Stimulated activated naive CD8-positive, alpha-beta T cell treated with anti-CD3 and anti-CD28 coated beads, Interleukin-15, Interleukin-2, amounts not matched to agents 100 ng/mL and 50 ng/mL, for 24 hours (primary cell): Measurements from ENCODE around the gene MCU.
"Not testable (repeated sequence)": the region's sequence is repeated elsewhere in the genome, so short reads cannot be mapped to it uniquely, and the experiment has no call there.

Experiments
- H3K27ac Mint-ChIP-seq: one replicate; pipeline ENCODE4 v1.8.0; 2021; ENCODE audit warnings: mild to moderate bottlenecking, mixed read lengths
- H3K27me3 Mint-ChIP-seq: one replicate; pipeline ENCODE4 v1.8.0; 2021; ENCODE audit warnings: mixed read lengths
- H3K36me3 Mint-ChIP-seq: one replicate; pipeline ENCODE4 v1.8.0; 2021; ENCODE audit warnings: low read depth, mixed read lengths
- H3K4me1 Mint-ChIP-seq: one replicate; pipeline ENCODE4 v1.8.0; 2021; ENCODE audit warnings: low read depth, mixed read lengths
- H3K4me3 Mint-ChIP-seq: one replicate; pipeline ENCODE4 v1.8.0; 2021; ENCODE audit warnings: mild to moderate bottlenecking, mixed read lengths
- H3K9me3 Mint-ChIP-seq: one replicate; pipeline ENCODE4 v1.8.0; 2021; ENCODE audit warnings: mixed read lengths

Gene MCU

DNA sequence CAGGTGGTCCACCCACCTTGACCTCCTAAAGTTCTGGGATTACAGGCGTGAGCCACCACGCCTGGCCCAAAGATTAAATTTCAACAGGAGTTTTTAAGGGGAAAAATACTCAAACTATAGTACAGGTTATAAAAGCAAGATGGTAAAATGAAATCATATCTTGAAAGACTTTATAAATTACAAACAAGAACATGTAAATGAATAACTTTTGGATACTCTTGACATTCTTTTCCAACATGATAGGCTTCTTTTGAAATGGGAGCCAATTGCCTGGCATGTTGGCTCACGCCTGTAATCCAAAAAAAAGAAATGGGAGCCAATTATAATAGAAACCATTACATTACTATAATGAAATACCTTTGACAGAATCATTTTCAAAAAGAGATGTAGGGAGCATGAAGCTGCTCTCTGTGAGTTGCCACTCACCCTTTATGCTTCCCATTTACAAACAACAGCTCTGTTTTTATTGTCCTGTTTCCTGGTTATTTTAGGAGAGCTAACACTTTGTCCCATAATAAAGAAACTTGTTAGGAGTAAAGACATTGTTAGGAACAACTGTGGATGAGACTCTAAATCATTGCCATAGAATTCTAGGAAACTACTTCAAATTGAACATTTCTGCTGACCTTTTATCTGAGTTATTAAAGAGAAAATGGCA is 24.6 kb upstream of the MCU start:
- no peak overlapping the region for H3K4me3 Mint-ChIP-seq
- peaks cover 4% of the 10 kb centered on the region for H3K27me3 Mint-ChIP-seq
- H3K4me1 Mint-ChIP-seq, result no peaks in the 10 kb centered on the region
- H3K27ac Mint-ChIP-seq, result no peak overlapping the region
- no peaks in the 10 kb centered on the region for H3K36me3 Mint-ChIP-seq
- no peaks in the 10 kb centered on the region for H3K9me3 Mint-ChIP-seq

DNA sequence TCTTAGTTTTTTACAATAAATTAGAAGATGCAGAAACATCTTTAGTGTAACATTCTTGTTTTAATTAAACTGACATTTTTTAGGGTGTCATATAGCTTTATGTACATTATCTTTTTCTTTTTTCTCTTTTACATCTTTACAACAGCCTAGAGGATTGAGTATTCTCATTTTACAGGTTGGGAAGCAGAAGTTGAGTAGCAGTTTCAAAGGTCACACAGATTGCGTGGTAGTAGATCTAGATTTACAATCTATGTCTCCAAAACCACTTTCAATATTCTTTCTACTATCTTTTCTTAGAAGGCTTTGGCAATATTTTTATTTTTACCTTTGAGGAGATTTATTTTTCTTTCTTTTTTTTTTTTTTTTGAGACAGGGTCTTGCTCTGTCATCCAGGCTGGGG is 18.7 kb upstream of the MCU start:
- H3K9me3 Mint-ChIP-seq, result no peaks in the 10 kb centered on the region
- no peak overlapping the region for H3K27ac Mint-ChIP-seq
- H3K4me3 Mint-ChIP-seq, result no peak overlapping the region
- no peaks in the 10 kb centered on the region for H3K36me3 Mint-ChIP-seq
- peaks cover 6% of the 10 kb centered on the region for H3K4me1 Mint-ChIP-seq
- H3K27me3 Mint-ChIP-seq, result peaks cover 1% of the 10 kb centered on the region

DNA sequence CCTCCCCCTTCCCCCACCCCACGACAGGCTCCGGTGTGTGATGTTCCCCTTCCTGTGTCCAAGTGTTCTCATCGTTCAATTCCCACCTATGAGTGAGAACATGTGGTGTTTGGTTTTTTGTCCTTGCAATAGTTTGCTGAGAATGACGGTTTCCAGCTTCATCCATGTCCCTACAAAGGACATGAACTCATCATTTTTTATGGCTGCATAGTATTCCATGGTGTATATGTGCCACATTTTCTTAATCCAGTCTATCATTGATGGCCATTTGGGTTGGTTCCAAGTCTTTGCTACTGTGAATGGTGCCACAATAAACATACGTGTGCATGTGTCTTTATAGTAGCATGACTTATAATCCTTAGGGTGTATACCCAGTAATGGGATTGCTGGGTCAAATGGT is 17.8 kb upstream of the MCU start:
- H3K4me3 Mint-ChIP-seq, H3K4me1 Mint-ChIP-seq, H3K36me3 Mint-ChIP-seq, H3K27ac Mint-ChIP-seq, H3K9me3 Mint-ChIP-seq, H3K27me3 Mint-ChIP-seq: not testable (repeated sequence)

DNA sequence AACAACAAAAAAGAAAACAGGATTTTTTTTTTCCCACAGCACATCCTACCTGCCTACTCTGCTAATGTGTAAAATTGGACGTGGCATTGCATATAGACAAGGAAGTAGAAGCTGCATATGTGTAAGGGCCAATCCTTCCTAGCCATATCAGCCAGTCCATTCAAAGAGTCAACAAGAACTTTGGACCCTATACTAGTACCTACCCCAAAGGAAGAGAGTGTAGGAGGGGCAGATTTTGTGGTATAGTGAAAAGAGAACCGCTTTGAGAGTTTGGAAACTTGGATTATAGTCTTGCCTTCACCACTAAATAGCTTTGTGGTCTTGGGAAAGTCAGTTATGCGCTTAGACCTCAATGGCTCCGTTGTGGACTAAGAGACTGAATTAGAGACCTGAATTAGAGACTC is 12.1 kb upstream of the MCU start:
- no peaks in the 10 kb centered on the region for H3K36me3 Mint-ChIP-seq
- H3K27me3 Mint-ChIP-seq, result no peaks in the 10 kb centered on the region
- H3K9me3 Mint-ChIP-seq, result no peaks in the 10 kb centered on the region
- H3K4me1 Mint-ChIP-seq, result peaks cover 6% of the 10 kb centered on the region
- H3K27ac Mint-ChIP-seq, result no peak overlapping the region
- H3K4me3 Mint-ChIP-seq, result no peak overlapping the region

DNA sequence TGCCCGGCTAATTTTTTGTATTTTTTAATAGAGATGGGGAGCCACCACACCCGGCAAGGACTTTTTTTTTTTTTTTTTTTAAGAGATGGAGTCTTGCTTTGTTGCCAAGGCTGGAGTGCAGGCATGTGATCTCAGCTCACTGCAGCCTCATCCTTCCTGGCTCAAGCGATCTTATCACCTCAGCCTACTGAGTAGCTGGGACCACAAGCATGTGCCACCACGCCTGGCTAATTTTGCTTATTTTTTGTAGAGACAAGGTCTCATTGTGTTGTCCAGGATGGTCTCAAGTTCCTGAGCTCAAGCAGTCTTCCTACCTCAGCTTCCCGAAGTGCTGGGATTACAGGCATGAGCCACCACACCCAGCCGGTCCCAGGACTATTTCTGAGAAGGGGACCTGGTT is 9.3 kb upstream of the MCU start:
- H3K4me3 Mint-ChIP-seq, result no peak overlapping the region
- H3K27ac Mint-ChIP-seq, result no peak overlapping the region
- no peaks in the 10 kb centered on the region for H3K36me3 Mint-ChIP-seq
- H3K4me1 Mint-ChIP-seq, result no peaks in the 10 kb centered on the region
- no peaks in the 10 kb centered on the region for H3K27me3 Mint-ChIP-seq
- H3K9me3 Mint-ChIP-seq, result no peaks in the 10 kb centered on the region

DNA sequence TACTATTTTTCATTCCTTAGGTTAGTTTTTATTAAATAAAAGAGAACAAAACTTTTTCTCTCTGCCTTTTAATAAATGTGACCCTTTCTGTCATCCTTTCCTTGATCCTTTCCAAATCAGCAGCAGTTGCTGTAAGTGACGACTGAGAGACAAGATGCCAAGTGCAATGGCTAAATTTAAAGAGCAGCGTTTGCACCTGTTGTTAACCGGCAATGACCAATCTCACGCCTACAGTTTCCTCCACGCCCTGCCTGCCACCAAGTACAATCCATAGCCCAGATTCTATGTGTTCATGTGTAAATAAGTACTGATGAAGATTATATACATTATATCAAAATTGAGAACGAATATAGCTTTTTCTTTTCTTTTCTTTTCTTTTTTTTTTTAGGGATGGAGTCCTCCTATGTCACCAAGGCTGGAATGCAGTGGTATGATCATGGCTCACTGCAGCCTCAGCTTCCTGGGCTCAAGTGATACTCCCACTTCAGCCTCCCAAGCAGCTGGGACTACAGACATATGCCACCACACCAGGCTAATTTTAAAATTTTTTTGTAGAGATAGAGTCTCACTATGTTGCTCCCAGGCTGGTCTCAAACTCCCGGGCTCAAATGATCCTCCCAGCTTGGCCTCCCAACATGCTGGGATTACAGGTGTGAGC is 6.5 kb upstream of the MCU start:
- Mint-ChIP-seq H3K27me3 (no peaks in the 10 kb centered on the region), H3K36me3 (no peaks in the 10 kb centered on the region), H3K4me3 (no peak overlapping the region), H3K9me3 (no peaks in the 10 kb centered on the region), H3K4me1 (peaks cover 5% of the 10 kb centered on the region), H3K27ac (no peak overlapping the region)

DNA sequence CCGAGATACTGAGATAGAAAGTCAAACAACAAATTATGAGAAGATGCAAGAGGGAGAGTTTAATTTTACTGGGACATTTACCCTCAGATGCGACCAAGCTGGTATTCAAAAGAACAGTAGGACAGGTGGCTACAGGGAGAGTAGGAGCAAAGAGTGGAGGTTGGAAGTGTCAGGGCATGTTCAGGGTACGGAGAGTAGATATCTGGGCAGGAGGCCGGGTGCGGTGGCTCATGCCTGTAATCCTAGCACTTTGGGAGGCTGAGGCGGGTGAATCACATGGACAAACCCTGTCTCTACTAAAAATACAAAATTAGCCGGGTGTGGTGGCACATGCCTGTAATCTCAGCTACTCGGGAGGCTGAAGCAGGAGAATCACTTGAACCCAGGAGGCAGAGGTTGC is 5.5 kb upstream of the MCU start:
- H3K4me1 Mint-ChIP-seq, H3K4me3 Mint-ChIP-seq, H3K27me3 Mint-ChIP-seq, H3K9me3 Mint-ChIP-seq, H3K36me3 Mint-ChIP-seq, H3K27ac Mint-ChIP-seq: not testable (repeated sequence)

DNA sequence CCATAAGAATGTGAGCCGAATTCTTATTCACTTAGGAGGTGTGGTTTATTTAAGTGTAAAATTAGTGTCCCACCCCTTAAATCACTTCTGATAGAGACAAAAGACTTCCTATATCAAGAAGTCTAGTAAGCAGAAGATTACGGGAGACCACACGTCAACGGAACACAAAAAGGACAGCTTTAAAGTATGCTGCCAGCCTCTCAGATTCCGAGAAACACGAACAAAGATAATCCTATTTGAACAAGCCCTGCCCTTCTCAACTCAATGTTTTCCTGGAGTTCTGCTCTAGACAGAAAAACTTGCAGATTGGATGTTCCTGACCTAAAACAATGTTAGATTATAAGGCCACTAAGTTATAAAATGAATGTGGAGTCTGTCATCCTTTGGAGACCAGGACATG is 4.9 kb upstream of the MCU start:
- Mint-ChIP-seq H3K27me3 (no peaks in the 10 kb centered on the region), H3K4me1 (peaks cover 12% of the 10 kb centered on the region), H3K27ac (no peak overlapping the region), H3K36me3 (no peaks in the 10 kb centered on the region), H3K4me3 (no peak overlapping the region), H3K9me3 (no peaks in the 10 kb centered on the region)

DNA sequence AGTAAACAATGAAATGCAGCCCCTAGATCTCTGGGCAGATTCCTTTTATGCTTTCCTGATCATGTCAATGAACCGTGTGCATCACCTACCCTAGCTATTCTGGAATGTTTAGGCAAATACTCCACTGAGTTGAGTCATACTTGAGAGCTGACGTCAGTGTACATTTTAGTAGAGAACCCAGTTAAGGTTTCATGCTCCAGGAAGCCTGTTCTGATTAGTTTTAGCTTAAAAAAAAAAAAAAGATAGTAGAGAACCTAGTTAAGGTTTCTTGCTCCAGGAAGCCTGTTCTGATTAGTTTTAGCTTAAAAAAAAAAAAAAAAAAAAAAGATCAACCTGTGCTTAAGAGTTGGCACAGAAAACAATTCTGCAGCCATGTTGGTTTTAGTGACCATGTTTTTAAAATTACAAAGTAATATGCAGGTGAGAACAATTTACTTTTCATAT is 3.7 kb upstream of the MCU start:
- Mint-ChIP-seq H3K36me3 (no peaks in the 10 kb centered on the region), H3K27ac (no peak overlapping the region), H3K4me3 (no peak overlapping the region), H3K9me3 (no peaks in the 10 kb centered on the region), H3K27me3 (no peaks in the 10 kb centered on the region), H3K4me1 (peaks cover 17% of the 10 kb centered on the region)

DNA sequence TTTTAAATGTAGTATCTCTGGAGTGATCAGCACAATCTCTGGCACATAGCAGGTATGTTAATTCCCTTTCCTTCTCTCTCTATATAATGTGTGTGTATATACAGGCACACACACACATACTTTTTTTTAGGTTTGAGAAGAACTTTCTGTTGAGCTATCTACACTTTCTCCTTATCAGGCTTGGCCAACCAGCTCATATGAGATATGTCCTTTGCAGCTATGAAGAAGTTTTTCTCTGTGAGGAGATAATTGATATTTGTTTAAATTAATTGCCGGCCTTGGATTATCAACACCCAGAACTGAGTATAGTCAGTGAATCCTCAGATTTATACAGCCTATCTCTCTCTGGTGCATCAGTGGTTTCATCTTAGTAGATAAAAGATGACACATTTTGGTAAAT is 2.3 kb upstream of the MCU start:
- no peak overlapping the region for H3K4me3 Mint-ChIP-seq
- H3K9me3 Mint-ChIP-seq, result no peaks in the 10 kb centered on the region
- H3K4me1 Mint-ChIP-seq, result peaks cover 32% of the 10 kb centered on the region
- no peak overlapping the region for H3K27ac Mint-ChIP-seq
- H3K27me3 Mint-ChIP-seq, result no peaks in the 10 kb centered on the region
- H3K36me3 Mint-ChIP-seq, result no peaks in the 10 kb centered on the region

DNA sequence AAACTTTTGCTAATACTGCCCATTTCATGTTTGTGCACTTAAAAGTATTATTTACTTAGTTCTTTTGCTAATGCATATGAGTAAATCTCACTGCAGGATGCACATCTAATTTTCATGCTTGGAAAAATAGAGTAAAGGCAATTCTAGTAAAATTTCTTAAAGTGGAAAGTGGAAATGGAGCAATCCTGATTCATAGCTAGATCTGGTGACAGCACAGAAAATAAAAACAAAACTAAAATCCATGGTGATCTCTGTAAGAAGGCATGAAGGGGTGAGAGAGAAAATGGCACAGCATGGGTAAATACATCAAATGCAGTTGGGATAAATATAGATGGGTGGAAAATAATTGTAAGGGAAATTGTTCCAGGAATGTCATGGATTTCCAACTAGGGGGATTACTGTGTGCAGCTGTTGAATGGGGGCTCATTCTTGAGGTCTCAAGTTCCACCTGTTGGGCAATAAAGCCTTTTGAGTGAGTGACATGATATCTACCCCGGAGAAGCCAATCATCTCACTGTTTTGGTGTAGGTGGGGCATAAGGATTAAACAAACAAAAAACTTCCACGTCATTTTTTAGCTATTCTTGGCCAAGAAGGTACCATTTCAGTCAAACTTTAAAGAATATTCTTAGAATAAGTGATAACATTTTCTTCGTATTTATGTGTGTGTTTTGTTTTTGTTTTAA is 1.7 kb upstream of the MCU start:
- Mint-ChIP-seq H3K4me3 (no peak overlapping the region), H3K27me3 (no peaks in the 10 kb centered on the region), H3K9me3 (no peaks in the 10 kb centered on the region)

DNA sequence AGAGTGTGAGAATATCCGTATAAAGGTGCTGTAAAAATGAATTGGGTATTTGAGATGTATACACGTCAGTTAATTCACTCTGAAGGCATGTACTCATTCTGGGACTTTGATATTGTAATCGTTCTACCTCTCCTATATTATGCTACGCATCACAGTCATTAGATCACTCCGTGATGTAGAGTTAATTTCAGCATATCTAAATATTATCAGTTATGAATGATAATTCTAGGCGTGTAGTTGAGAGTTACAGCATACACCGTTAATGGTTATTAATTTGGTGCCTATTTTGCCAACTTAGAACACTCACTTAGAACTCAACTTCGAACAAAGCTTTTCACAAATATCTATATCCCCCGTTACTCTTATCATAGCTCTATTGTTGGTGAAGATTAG is 477 bp upstream of the MCU start:
- Mint-ChIP-seq H3K27ac (no peak overlapping the region), H3K9me3 (no peaks in the 10 kb centered on the region), H3K4me3 (peak overlapping the region; percentile 84), H3K27me3 (no peaks in the 10 kb centered on the region), H3K36me3 (no peaks in the 10 kb centered on the region), H3K4me1 (peaks cover 39% of the 10 kb centered on the region)

More for the DNA sequence above, 1.7 kb upstream of the MCU start:
- Mint-ChIP-seq H3K36me3 (no peaks in the 10 kb centered on the region), H3K27ac (no peak overlapping the region), H3K4me1 (peaks cover 37% of the 10 kb centered on the region)

DNA sequence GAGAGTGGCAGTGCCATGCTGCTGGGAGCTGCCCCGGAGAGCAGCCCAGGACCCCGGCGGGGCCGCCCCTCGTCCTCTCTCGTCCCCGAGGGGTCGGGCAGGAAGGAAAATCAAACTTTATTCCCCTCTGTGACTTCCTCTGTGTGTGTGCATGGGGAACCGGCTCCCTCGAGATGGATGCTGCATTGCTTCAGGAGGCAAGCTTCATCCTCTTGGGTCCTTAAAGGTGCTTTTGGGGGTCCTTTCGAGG is 726 bp downstream of the MCU start:
- H3K4me1 Mint-ChIP-seq, result peaks cover 39% of the 10 kb centered on the region
- peak overlapping the region; percentile 81 for H3K27ac Mint-ChIP-seq
- H3K9me3 Mint-ChIP-seq, result no peaks in the 10 kb centered on the region
- H3K36me3 Mint-ChIP-seq, result no peaks in the 10 kb centered on the region
- peak overlapping the region; percentile 91 for H3K4me3 Mint-ChIP-seq
- no peaks in the 10 kb centered on the region for H3K27me3 Mint-ChIP-seq

DNA sequence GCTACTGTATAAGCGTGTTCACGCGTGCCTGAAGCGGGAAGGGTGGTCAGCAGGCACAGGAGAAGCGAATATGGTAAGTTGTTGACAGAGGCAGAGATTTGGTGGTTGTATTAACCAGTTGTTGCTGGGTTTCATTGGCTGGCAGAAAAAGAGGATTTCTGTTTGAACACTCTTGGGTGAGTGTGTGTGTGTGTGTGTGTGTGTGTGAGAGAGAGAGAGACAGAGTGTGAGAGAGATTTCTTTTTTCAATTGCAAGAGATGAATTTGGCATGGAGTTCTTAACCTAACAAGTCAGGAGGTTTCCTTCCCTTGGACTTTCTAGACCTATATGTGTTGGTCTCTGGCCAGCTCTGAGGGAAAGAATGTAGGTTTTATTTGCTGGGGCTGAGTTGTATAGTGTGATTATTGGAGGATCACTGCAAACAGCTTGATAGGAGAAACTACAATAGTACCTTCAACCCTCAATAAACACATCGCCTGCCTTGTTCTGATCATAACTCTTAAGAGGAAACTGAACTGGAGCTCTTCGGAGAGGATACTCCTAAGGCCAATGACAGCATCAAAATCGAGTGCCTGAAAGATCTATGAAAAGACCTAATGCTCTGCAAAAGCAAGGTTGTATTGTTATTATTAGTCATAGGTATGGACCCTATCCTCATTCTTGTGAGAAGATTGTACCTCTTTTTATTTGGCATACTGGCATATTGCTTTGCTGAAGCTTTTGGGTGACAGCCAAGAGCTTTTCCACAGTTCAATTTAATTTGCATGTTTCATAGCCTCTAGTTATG is 1.2 kb downstream of the MCU start:
- Mint-ChIP-seq H3K4me3 (peak overlapping the region; percentile 91), H3K27ac (peak overlapping the region; percentile 81), H3K9me3 (no peaks in the 10 kb centered on the region), H3K27me3 (no peaks in the 10 kb centered on the region), H3K36me3 (no peaks in the 10 kb centered on the region), H3K4me1 (peaks cover 39% of the 10 kb centered on the region)
